ENCODE data around the gene BEST2.

GRCh38 chr19:12783849-12784393 lies 32.3 kb downstream of the BEST2 start:
- TF ChIP-seq CTCF (IDR thresholded peaks at IDR 0.05; ENCODE audit: low read length) (no peak), EZH2 (IDR thresholded peaks at IDR 0.05; ENCODE audit: borderline replicate concordance, low read length) (no peak)

All from OCI-LY1 (cell line).